ENCODE data around the gene CTAGE1. TPM values are rescaled to one million over a fixed set of nuclear protein-coding genes. Genes with fewer than 3 reads are reported as not detected.

CTAGE1 gene
- total and polyA plus RNA-seq, 2 donors (not counting 1 experiment from before 2014, with no cell fraction given): not detected

DNA sequence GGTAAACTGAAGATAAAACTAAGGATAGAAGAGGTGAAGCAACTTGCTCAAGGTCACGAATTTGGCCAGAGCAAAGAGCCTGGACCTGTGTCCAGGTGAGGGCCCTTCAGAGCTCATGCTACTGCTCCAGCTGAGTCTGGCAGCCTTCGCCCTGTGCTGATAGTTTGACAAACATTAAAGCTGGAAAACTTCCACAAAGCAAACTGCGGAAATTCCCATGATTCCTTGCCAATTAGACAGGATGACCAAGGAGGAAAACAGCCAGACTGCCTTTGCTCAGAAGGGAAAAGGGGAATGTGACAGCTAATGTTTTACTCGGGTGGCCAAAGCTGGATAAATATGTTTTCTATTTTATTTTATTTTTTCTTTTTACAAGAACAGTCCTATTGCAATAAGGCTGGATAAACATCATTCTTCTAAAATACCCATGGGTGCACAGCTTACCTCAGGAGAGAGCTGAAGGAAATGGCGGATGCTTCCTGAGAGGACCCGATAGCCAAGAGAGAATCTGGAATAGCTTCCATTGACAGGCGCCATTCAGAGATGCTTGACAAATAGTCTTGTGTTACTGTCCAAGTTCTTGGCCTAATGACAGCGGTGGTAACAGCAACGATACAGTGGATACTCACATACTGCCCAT is 5.3 kb upstream of the CTAGE1 start:
- H3K79me2 ChIP-seq (ENCODE audit: control insufficient read depth, insufficient read depth, low read length): no peaks in the 10 kb centered on the region
- no peaks in the 10 kb centered on the region for H3K9me3 Mint-ChIP-seq (ENCODE audit: insufficient read depth)
- H2AFZ ChIP-seq (ENCODE audit: insufficient read depth, low read depth, low read length, poor library complexity, severe bottlenecking): no peak overlapping the region
- no peak for DNase-seq
- no peak overlapping the region for H3K4me3 Mint-ChIP-seq
- H3K4me1 ChIP-seq (ENCODE audit: control insufficient read depth in 2 of 2, insufficient read depth in 2 of 2, low read length in 2 of 2): no peaks in the 10 kb centered on the region
- H3K9me3 ChIP-seq (ENCODE audit: control extremely low read depth in 1 of 3, control insufficient read depth in 2 of 3, insufficient read depth in 1 of 3, low read length in 2 of 3): peaks cover 0 to 7% (median 0%) of the 10 kb centered on the region in 3 donors
- no peak overlapping the region for H3K4me2 ChIP-seq (replicated peaks; ENCODE audit: low read depth, low read length, poor library complexity, severe bottlenecking)
- ChIA-PET CTCF (no interaction called here), POLR2A (no interaction called here)
- H3K36me3 ChIP-seq (replicated peaks in 1 of 2; ENCODE audit: control extremely low read depth in 1 of 2, control insufficient read depth in 1 of 2, extremely low read depth in 1 of 2, insufficient read depth in 2 of 2, low read length in 1 of 2): no peaks in the 10 kb centered on the region
- H3K27ac ChIP-seq (ENCODE audit: low read length in 2 of 2): no peak overlapping the region
- H3K27ac Mint-ChIP-seq: no peak overlapping the region
- H3K9ac ChIP-seq (ENCODE audit: low read length): no peak overlapping the region
- no peaks in the 10 kb centered on the region for H3K4me1 Mint-ChIP-seq
- WGBS (ENCODE audit: insufficient coverage): 94% methylated on average over 6 of the region's 9 CpGs
- no peaks in the 10 kb centered on the region for H3K27me3 Mint-ChIP-seq
- no peaks in the 10 kb centered on the region for H3K27me3 ChIP-seq (replicated peaks in 1 of 4; ENCODE audit: control extremely low read depth in 1 of 4, control insufficient read depth in 3 of 4, insufficient read depth in 4 of 4, low read length in 3 of 4)
- ATAC-seq (ENCODE audit: low read depth): no peak
- H4K20me1 ChIP-seq (ENCODE audit: control insufficient read depth, insufficient read depth, low read length, poor library complexity, severe bottlenecking): no peaks in the 10 kb centered on the region
- no peak overlapping the region for H3K4me3 ChIP-seq (ENCODE audit: control extremely low read depth in 1 of 5, extremely low read depth in 1 of 5, insufficient read depth in 1 of 5, low read depth in 2 of 5, low read length in 4 of 5)
- intact Hi-C loops (cut with micrococcal nuclease): no loop called here
- TF ChIP-seq EZH2 (IDR thresholded peaks at IDR 0.05; ENCODE audit: borderline replicate concordance, insufficient read depth, low read depth, low read length, poor library complexity, severe bottlenecking): no peak
- TF ChIP-seq, protein P1, sequence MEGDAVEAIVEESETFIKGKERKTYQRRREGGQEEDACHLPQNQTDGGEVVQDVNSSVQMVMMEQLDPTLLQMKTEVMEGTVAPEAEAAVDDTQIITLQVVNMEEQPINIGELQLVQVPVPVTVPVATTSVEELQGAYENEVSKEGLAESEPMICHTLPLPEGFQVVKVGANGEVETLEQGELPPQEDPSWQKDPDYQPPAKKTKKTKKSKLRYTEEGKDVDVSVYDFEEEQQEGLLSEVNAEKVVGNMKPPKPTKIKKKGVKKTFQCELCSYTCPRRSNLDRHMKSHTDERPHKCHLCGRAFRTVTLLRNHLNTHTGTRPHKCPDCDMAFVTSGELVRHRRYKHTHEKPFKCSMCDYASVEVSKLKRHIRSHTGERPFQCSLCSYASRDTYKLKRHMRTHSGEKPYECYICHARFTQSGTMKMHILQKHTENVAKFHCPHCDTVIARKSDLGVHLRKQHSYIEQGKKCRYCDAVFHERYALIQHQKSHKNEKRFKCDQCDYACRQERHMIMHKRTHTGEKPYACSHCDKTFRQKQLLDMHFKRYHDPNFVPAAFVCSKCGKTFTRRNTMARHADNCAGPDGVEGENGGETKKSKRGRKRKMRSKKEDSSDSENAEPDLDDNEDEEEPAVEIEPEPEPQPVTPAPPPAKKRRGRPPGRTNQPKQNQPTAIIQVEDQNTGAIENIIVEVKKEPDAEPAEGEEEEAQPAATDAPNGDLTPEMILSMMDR (IDR thresholded peaks at IDR 0.05): no peak

DNA sequence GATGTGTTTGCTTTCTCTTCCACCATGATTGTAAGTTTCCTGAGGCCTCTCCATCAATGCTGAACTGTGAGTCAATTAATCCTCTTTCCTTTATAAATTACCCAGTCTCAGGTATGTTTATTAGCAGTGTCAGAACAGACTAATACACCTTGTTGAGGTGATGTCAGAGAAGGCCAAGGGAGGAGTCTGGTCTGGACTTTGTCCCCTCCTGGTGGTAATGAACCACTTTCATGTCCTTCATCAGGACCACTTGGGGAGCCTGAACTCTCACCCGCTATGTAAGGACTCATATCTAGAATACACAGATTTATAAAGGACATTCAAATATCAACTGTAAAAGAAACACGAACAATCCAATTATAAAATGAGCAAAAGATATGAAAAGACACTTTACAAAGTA is 2.9 kb upstream of the CTAGE1 start:
- ATAC-seq (ENCODE audit: low read depth) (no peak), DNase-seq (no peak)
- no peak overlapping the region for H2AFZ ChIP-seq (ENCODE audit: insufficient read depth, low read depth, low read length, poor library complexity, severe bottlenecking)
- no CpG with 5 or more reads among the region's 2 CpGs for WGBS (ENCODE audit: insufficient coverage)
- Mint-ChIP-seq H3K4me3 (no peak overlapping the region), H3K27ac (no peak overlapping the region), H3K9me3 (ENCODE audit: insufficient read depth) (no peaks in the 10 kb centered on the region), H3K4me1 (no peaks in the 10 kb centered on the region), H3K27me3 (no peaks in the 10 kb centered on the region)
- no peak overlapping the region for H3K27ac ChIP-seq (ENCODE audit: low read length in 2 of 2)
- intact Hi-C loops (cut with micrococcal nuclease): no loop called here
- H3K27me3 ChIP-seq (replicated peaks in 1 of 4; ENCODE audit: control extremely low read depth in 1 of 4, control insufficient read depth in 3 of 4, insufficient read depth in 4 of 4, low read length in 3 of 4): no peaks in the 10 kb centered on the region
- no peaks in the 10 kb centered on the region for H3K36me3 ChIP-seq (replicated peaks in 1 of 2; ENCODE audit: control extremely low read depth in 1 of 2, control insufficient read depth in 1 of 2, extremely low read depth in 1 of 2, insufficient read depth in 2 of 2, low read length in 1 of 2)
- ChIA-PET CTCF (no interaction called here), POLR2A (no interaction called here)
- no peaks in the 10 kb centered on the region for H3K79me2 ChIP-seq (ENCODE audit: control insufficient read depth, insufficient read depth, low read length)
- H3K4me1 ChIP-seq (ENCODE audit: control insufficient read depth in 2 of 2, insufficient read depth in 2 of 2, low read length in 2 of 2): no peaks in the 10 kb centered on the region
- TF ChIP-seq EZH2 (IDR thresholded peaks at IDR 0.05; ENCODE audit: borderline replicate concordance, insufficient read depth, low read depth, low read length, poor library complexity, severe bottlenecking): no peak
- TF ChIP-seq, protein P1 (IDR thresholded peaks at IDR 0.05): no peak
- no peak overlapping the region for H3K9ac ChIP-seq (ENCODE audit: low read length)
- H3K4me2 ChIP-seq (replicated peaks; ENCODE audit: low read depth, low read length, poor library complexity, severe bottlenecking): no peak overlapping the region
- no peak overlapping the region for H3K4me3 ChIP-seq (ENCODE audit: control extremely low read depth in 1 of 5, extremely low read depth in 1 of 5, insufficient read depth in 1 of 5, low read depth in 2 of 5, low read length in 4 of 5)
- H3K9me3 ChIP-seq (ENCODE audit: control extremely low read depth in 1 of 3, control insufficient read depth in 2 of 3, insufficient read depth in 1 of 3, low read length in 2 of 3): peaks cover 0 to 12% (median 0%) of the 10 kb centered on the region in 3 donors
- H4K20me1 ChIP-seq (ENCODE audit: control insufficient read depth, insufficient read depth, low read length, poor library complexity, severe bottlenecking): no peaks in the 10 kb centered on the region
